Naive thymus-derived CD8-positive, alpha-beta T cell (primary cell): ENCODE data around the gene LONP2. TPM values are rescaled to one million over a fixed set of nuclear protein-coding genes. Genes with fewer than 3 reads are reported as not detected.
"Not testable (repeated sequence)": the region's sequence is repeated elsewhere in the genome, so short reads cannot be mapped to it uniquely, and the experiment has no call there.

Experiments used
- ATAC-seq, 2 donors: fragments of 150-1000 bp; cut with Tn5 transposase in 1 of 2; sonication (Bioruptor Pico), chemical (Tn5 transposase) in 1 of 2; 1 replicate in 1 of 2; 2 replicates in 1 of 2; pipeline ENCODE4 v1.10.0; 2021; ENCODE audit warnings: mild to moderate bottlenecking in 2 of 2, moderate library complexity in 2 of 2
- POLR2A ChIA-PET: fragments of 350-600 bp; sonication (Branson Sonifier 250); formaldehyde crosslinking; loops from one replicate; lab custom pipeline; 2021; ENCODE audit warnings: antibody characterized with exemption; lab: Charles Lee
- DNase-seq, 10 donors: peaks; one replicate each; pipeline versions ENCODE4 v3.0.0 to v3.0.0-alpha.2; 2020 to 2022
- H3K27ac Mint-ChIP-seq, 10 donors: one replicate each; pipeline ENCODE4 v1.8.0; 2020 to 2022; ENCODE audit warnings: mild to moderate bottlenecking in 10 of 10, mixed read lengths in 10 of 10, moderate library complexity in 4 of 10, inconsistent platforms in 1 of 10
- H3K27me3 Mint-ChIP-seq, 5 donors: one replicate each; pipeline ENCODE4 v1.8.0; 2021 to 2022; ENCODE audit warnings: mixed read lengths in 5 of 5
- H3K36me3 Mint-ChIP-seq, 3 donors: one replicate each; pipeline ENCODE4 v1.8.0; 2020 to 2022; ENCODE audit warnings: mixed read lengths in 3 of 3, mild to moderate bottlenecking in 2 of 3, inconsistent platforms in 1 of 3
- H3K4me1 Mint-ChIP-seq, 4 donors: one replicate each; pipeline ENCODE4 v1.8.0; 2021 to 2022; ENCODE audit warnings: mixed read lengths in 4 of 4
- H3K4me3 Mint-ChIP-seq, 10 donors: one replicate each; pipeline ENCODE4 v1.8.0; 2020 to 2022; ENCODE audit warnings: mild to moderate bottlenecking in 10 of 10, mixed read lengths in 10 of 10, moderate library complexity in 6 of 10, inconsistent platforms in 1 of 10
- H3K9me3 Mint-ChIP-seq, 9 donors: one replicate each; pipeline ENCODE4 v1.8.0; 2020 to 2022; ENCODE audit warnings: mixed read lengths in 9 of 9, mild to moderate bottlenecking in 3 of 9, inconsistent platforms in 1 of 9, moderate library complexity in 1 of 9
- polyA plus RNA-seq, 3 donors: library from polyadenylated mRNA; unstranded; fragments of 300-500 nt; fragmentation: Illumina TruSeq; gene quantifications; one replicate each; pipeline ENCODE4 v1.2.3, GENCODE V29; 2021
- total RNA-seq, 8 experiments: library from RNA in 2 of 8; stranded (reverse) in 2 of 8; gene quantifications; one replicate each; pipeline ENCODE4 v1.2.3 and lab custom pipeline; 2021 to 2026

Gene LONP2
- total and polyA plus RNA-seq, 5 experiments from 2014 or later, result 37.2 to 114 (median 44.5) TPM

- H3K4me3 Mint-ChIP-seq, result no peak overlapping the region
- POLR2A ChIA-PET, result interaction anchor here (0.7 kb wide), 1 partner anchor 1483 kb away, joined by 8 read pairs; no protein-coding TSS in a partner anchor
- DNase-seq, result no peak
Measured at GRCh38 chr16:48218473-48218872, 25.6 kb upstream of the LONP2 start.

GRCh38 chr16:48220891-48221290, 23.2 kb upstream of the LONP2 start:
- Mint-ChIP-seq H3K9me3 (no peaks in the 10 kb centered on the region), H3K27ac (no peak overlapping the region), H3K4me1 (no peaks in the 10 kb centered on the region)

More at GRCh38 chr16:48218473-48218872, 25.6 kb upstream of the LONP2 start:
- Mint-ChIP-seq H3K27me3 (peaks cover 0 to 1% (median 0%) of the 10 kb centered on the region in 5 donors), H3K36me3 (peaks cover 0 to 3% (median 0%) of the 10 kb centered on the region in 3 donors), H3K9me3 (no peaks in the 10 kb centered on the region), H3K4me1 (no peaks in the 10 kb centered on the region), H3K27ac (no peak overlapping the region)
- ATAC-seq, result no peak

GRCh38 chr16:48223490-48223889, 20.6 kb upstream of the LONP2 start:
- H3K4me3 Mint-ChIP-seq, result no peak overlapping the region
- H3K36me3 Mint-ChIP-seq, result peaks cover 0 to 3% (median 0%) of the 10 kb centered on the region in 3 donors
- no peak overlapping the region for H3K27ac Mint-ChIP-seq
- DNase-seq (no peak), ATAC-seq (no peak)
- POLR2A ChIA-PET, result interaction anchor here (0.6 kb wide), 1 partner anchor 8 kb away, joined by 6 read pairs; no protein-coding TSS in a partner anchor
- H3K4me1 Mint-ChIP-seq, result no peaks in the 10 kb centered on the region
- H3K9me3 Mint-ChIP-seq, result no peaks in the 10 kb centered on the region
- peaks cover 0 to 6% (median 0%) of the 10 kb centered on the region in 5 donors for H3K27me3 Mint-ChIP-seq

More at GRCh38 chr16:48220891-48221290, 23.2 kb upstream of the LONP2 start:
- ATAC-seq (no peak), DNase-seq (no peak)
- H3K4me3 Mint-ChIP-seq, result no peak overlapping the region
- peaks cover 0 to 4% (median 0%) of the 10 kb centered on the region in 5 donors for H3K27me3 Mint-ChIP-seq
- POLR2A ChIA-PET, result no interaction called here
- H3K36me3 Mint-ChIP-seq, result peaks cover 0 to 3% (median 0%) of the 10 kb centered on the region in 3 donors

GRCh38 chr16:48225456-48225855, 18.6 kb upstream of the LONP2 start:
- Mint-ChIP-seq H3K27ac (no peak overlapping the region), H3K9me3 (no peaks in the 10 kb centered on the region), H3K4me1 (no peaks in the 10 kb centered on the region), H3K27me3 (peaks cover 3 to 11% (median 9%) of the 10 kb centered on the region in 5 donors), H3K36me3 (no peaks in the 10 kb centered on the region), H3K4me3 (no peak overlapping the region)
- ATAC-seq (no peak), DNase-seq (no peak)
- POLR2A ChIA-PET, result no interaction called here

DNA sequence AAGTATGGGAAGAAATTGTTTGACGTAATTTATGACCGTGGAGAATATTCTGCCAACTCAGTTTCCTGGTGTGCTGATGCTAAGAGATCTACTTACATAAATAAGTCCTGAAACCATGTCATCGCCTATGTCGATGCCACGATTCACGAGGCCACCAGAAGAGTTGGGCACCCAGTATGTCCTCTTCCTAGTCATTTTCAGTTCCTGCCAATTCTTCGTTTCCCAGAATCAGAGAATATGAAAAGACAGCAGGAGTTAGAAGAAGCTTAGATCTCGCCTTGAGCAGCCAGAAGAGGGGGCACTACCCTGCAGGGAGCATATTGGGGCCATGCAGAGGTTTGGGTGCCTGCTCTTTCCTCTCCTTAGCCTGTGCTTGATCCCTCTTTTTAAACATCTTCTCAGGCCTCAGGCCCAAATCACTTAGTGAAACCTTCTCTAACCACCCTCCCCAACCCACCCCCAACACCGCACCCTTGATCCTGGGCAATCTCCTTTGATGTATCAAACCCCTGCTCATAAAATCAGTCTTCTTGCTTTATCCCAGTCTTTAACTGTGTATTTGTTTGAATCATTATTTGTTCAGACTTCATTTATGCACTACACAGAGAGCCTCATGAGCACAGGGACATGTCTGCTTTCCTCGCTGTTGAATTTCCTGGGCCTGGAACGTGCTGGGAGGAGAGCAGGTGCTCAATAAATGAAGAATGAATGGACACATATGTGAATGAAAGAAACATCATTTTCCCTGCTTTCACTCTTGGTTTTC, 12.2 kb upstream of the LONP2 start:
- H3K27ac Mint-ChIP-seq, result no peak overlapping the region
- H3K4me3 Mint-ChIP-seq, result no peak overlapping the region
- H3K4me1 Mint-ChIP-seq, result no peaks in the 10 kb centered on the region
- no peaks in the 10 kb centered on the region for H3K9me3 Mint-ChIP-seq
- DNase-seq (peak in 5 of 10 donors; percentile 7 to 39 (median 18)), ATAC-seq (peak; percentile 33 to 56)
- no peaks in the 10 kb centered on the region for H3K36me3 Mint-ChIP-seq
- POLR2A ChIA-PET, result interaction anchor here (0.6 kb wide), 1 partner anchor 9 kb away, joined by 6 read pairs; no protein-coding TSS in a partner anchor
- peaks cover 3 to 12% (median 7%) of the 10 kb centered on the region in 5 donors for H3K27me3 Mint-ChIP-seq

DNA sequence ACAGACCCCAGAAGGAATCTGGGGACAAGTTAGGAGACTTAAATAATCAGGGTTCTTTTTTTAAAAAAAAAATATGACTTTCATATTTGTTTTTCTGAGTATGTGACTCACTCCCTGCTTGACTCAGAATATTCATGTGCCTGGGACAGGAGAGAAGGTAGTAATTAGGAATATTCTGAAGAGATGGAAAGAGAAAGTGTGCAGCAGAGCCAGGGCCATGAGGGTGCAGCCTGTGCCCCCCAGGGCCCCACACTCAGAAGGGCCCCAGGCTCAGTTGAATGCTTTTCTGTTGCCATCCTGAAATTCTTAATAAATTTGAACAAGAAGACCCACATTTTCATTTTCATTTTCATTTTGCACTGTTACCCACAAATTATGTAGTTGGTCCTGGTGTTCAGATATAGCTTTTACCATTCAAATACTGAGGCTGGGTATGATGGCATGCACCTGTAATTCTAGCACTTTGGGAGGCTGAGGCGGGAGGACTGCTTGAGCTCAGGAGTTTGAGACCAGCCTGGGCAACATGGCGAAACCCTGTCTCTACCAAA, 11.5 kb upstream of the LONP2 start:
- Mint-ChIP-seq H3K27ac (no peak overlapping the region), H3K27me3 (peaks cover 5 to 12% (median 7%) of the 10 kb centered on the region in 5 donors), H3K4me1 (no peaks in the 10 kb centered on the region), H3K9me3 (no peaks in the 10 kb centered on the region), H3K36me3 (no peaks in the 10 kb centered on the region), H3K4me3 (no peak overlapping the region)
- POLR2A ChIA-PET, result no interaction called here
- DNase-seq (no peak), ATAC-seq (no peak)

GRCh38 chr16:48234630-48235029, 9.5 kb upstream of the LONP2 start:
- DNase-seq, result no peak
- Mint-ChIP-seq H3K27me3 (peaks cover 5 to 8% (median 6%) of the 10 kb centered on the region in 5 donors), H3K9me3 (no peaks in the 10 kb centered on the region), H3K36me3 (no peaks in the 10 kb centered on the region), H3K4me1 (no peaks in the 10 kb centered on the region), H3K27ac (no peak overlapping the region), H3K4me3 (no peak overlapping the region)
- ATAC-seq, result no peak
- POLR2A ChIA-PET, result no interaction called here

GRCh38 chr16:48235058-48235555, 9.0 kb upstream of the LONP2 start:
- Mint-ChIP-seq H3K9me3 (peaks cover 0 to 3% (median 0%) of the 10 kb centered on the region in 9 donors), H3K4me1 (no peaks in the 10 kb centered on the region), H3K36me3 (no peaks in the 10 kb centered on the region), H3K4me3 (no peak overlapping the region), H3K27ac (no peak overlapping the region), H3K27me3 (peaks cover under 1 to 4% (median 2%) of the 10 kb centered on the region in 5 donors)
- no peak for DNase-seq
- no peak for ATAC-seq
- POLR2A ChIA-PET, result no interaction called here

DNA sequence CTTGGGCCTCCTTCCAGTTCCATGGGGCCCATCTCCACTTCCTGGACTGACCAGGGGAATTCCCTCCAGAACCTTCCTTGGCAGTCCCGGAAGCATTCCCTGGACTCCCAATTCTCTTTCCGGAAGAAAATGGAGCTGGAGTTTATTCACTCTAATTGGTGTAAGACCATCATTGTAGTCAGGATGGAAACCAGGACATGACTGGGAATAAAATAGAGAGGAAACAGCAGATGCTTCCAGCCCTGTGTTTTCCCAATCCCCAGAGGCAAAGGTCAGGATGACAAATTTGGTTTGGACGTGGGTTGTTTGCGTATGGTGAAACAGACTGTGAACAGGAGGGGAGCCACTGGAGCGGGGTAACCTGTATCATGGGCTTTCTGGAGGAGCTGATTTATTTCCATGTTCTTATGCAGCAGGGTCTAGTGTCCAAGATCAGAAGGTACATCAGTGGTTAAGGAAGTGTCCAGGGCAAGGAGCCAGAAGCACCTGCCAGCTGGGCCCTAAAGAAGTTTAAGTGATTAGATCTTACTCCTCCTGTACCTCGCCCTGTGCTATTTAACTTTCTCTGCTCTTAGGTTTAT, 8.5 kb upstream of the LONP2 start:
- Mint-ChIP-seq H3K4me3 (no peak overlapping the region), H3K9me3 (peaks cover 0 to 5% (median 0%) of the 10 kb centered on the region in 9 donors), H3K27me3 (peaks cover 0 to 2% (median 0%) of the 10 kb centered on the region in 5 donors), H3K4me1 (no peaks in the 10 kb centered on the region), H3K36me3 (no peaks in the 10 kb centered on the region), H3K27ac (no peak overlapping the region)
- DNase-seq (no peak), ATAC-seq (no peak)
- POLR2A ChIA-PET, result no interaction called here

- H3K27me3 Mint-ChIP-seq, result peaks cover 0 to 2% (median 0%) of the 10 kb centered on the region in 5 donors
- POLR2A ChIA-PET, result no interaction called here
- H3K27ac Mint-ChIP-seq, result no peak overlapping the region
- H3K4me3 Mint-ChIP-seq, result no peak overlapping the region
- no peaks in the 10 kb centered on the region for H3K4me1 Mint-ChIP-seq
- DNase-seq (no peak), ATAC-seq (no peak)
- H3K9me3 Mint-ChIP-seq, result peaks cover 0 to 5% (median 0%) of the 10 kb centered on the region in 9 donors
- H3K36me3 Mint-ChIP-seq, result no peaks in the 10 kb centered on the region
Measured at GRCh38 chr16:48236286-48236685, 7.8 kb upstream of the LONP2 start.

DNA sequence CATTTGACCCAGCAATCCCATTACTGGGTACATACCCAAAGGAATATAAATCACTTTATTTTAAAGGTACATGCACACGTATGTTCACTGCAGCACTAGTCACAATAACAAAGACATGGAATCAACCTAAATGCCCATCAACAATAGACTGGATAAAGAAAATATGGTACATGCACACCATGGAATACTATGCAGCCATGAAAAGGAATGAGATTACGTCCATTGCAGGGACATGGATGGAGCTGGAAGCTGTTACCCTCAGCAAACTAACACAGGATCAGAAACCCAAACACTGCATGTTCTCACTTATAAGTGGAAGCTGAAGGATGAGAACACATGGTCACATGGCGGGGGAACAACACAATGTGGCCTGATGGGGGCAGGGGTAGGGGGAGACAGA, 4.0 kb upstream of the LONP2 start:
- H3K27me3 Mint-ChIP-seq, H3K4me3 Mint-ChIP-seq, ATAC-seq, H3K36me3 Mint-ChIP-seq, H3K27ac Mint-ChIP-seq, DNase-seq, H3K9me3 Mint-ChIP-seq: not testable (repeated sequence)
- H3K4me1 Mint-ChIP-seq, result peaks cover 5 to 11% (median 8%) of the 10 kb centered on the region in 4 donors
- POLR2A ChIA-PET, result interaction anchor here (0.6 kb wide), 1 partner anchor 382 kb away, joined by 3 read pairs; no protein-coding TSS in a partner anchor

- POLR2A ChIA-PET, result interaction anchor here (1.2 kb wide), 2 partner anchors 141 to 368 kb away, joined by 4 to 5 read pairs; no protein-coding TSS in a partner anchor
- H3K9me3 Mint-ChIP-seq, result peaks cover 0 to 5% (median 0%) of the 10 kb centered on the region in 9 donors
- peak overlapping the region; percentile 90 to 97 (median 94) for H3K4me3 Mint-ChIP-seq
- H3K36me3 Mint-ChIP-seq, result peaks cover 0 to 9% (median 0%) of the 10 kb centered on the region in 3 donors
- peak overlapping the region; percentile 90 to 99 (median 96) for H3K27ac Mint-ChIP-seq
- H3K4me1 Mint-ChIP-seq, result peaks cover 16 to 52% (median 39%) of the 10 kb centered on the region in 4 donors
- DNase-seq, result no peak
- ATAC-seq, result no peak
- no peaks in the 10 kb centered on the region for H3K27me3 Mint-ChIP-seq
Measured at GRCh38 chr16:48244863-48245195, 729 bp downstream of the LONP2 start.
